ENCODE data around the gene PRKG1. TPM values are rescaled to one million over a fixed set of nuclear protein-coding genes. Genes with fewer than 3 reads are reported as not detected.
"Not testable (repeated sequence)": the region's sequence is repeated elsewhere in the genome, so short reads cannot be mapped to it uniquely, and the experiment has no call there.

Gene PRKG1
- total RNA-seq, 1 donor: 1.2 TPM

DNA sequence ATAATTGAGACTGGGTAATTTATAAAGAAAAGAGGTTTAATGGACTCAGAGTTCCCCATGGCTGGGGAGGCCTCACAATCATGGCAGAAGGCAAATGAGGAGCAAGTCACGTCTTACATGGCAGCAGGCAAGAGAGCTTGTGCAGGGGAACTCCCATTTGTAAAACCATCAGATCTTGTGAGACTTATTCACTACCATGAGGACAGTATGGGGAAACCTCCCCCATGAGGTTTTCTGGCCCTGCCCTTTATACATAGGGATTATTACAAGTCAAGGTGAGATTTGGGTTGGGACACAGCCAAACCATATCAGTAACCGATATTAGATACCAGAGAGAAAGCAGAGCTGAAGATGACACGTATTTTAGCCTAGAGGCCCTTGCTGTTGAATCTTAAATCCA lies 267.5 kb downstream of the PRKG1 start:
- H3K9me3 ChIP-seq (ENCODE audit: low read depth, low read length); H3K27me3 ChIP-seq (ENCODE audit: insufficient read depth, low read length): not testable (repeated sequence)

GRCh38 chr10:51342381-51342780 lies 268.1 kb downstream of the PRKG1 start:
- H3K9me3 ChIP-seq (ENCODE audit: low read depth, low read length): no peaks in the 10 kb centered on the region
- H3K4me1 ChIP-seq (ENCODE audit: insufficient read depth, low read length): no peaks in the 10 kb centered on the region
- no peaks in the 10 kb centered on the region for H3K27me3 ChIP-seq (ENCODE audit: insufficient read depth, low read length)
- no peak overlapping the region for H3K4me3 ChIP-seq (ENCODE audit: low read length)

More for the DNA sequence above, 267.5 kb downstream of the PRKG1 start:
- not testable (repeated sequence) for H3K4me1 ChIP-seq (ENCODE audit: insufficient read depth, low read length); H3K4me3 ChIP-seq (ENCODE audit: low read length)

DNA sequence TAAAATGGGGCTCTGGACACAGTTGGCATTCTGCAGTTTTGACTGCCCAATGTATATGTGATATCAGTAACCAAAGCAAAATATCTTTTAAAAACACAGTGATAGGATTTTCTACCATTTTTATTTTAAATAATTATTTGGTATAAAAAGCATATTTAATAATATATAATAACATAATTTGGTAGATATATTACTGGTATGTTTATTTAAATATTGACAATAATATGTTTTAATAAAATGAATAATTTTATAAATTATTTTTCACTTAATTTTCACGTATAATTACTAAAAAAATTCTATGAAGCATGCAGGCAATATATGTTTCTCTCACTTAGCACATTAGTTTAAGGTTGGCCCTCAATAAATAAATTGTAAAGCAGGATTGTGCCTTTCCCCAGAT lies 269.1 kb downstream of the PRKG1 start:
- H3K9me3 ChIP-seq (ENCODE audit: low read depth, low read length): no peaks in the 10 kb centered on the region
- no peaks in the 10 kb centered on the region for H3K4me1 ChIP-seq (ENCODE audit: insufficient read depth, low read length)
- no peak overlapping the region for H3K4me3 ChIP-seq (ENCODE audit: low read length)
- no peaks in the 10 kb centered on the region for H3K27me3 ChIP-seq (ENCODE audit: insufficient read depth, low read length)

DNA sequence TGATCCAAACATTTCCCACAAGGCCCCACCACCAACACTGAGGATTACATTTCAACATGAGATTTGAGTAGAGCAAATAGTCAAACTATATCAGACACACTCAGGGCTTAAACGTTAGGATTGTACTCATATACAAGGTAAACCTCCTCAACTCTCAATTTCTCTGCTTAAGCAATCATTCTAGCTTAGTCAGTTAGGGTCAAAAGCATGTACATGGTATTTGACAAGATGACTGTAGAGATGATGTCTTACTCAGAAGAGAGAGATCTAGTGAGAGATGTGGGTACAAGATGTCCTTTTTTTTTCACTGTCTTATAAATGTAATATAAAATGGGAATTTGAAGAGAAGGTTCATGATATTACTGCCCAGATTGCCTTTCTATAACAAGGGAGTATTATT lies 270.1 kb downstream of the PRKG1 start:
- Histone ChIP-seq H3K9me3 (ENCODE audit: low read depth, low read length) (no peaks in the 10 kb centered on the region), H3K4me3 (ENCODE audit: low read length) (no peak overlapping the region), H3K4me1 (ENCODE audit: insufficient read depth, low read length) (no peaks in the 10 kb centered on the region), H3K27me3 (ENCODE audit: insufficient read depth, low read length) (no peaks in the 10 kb centered on the region)

DNA sequence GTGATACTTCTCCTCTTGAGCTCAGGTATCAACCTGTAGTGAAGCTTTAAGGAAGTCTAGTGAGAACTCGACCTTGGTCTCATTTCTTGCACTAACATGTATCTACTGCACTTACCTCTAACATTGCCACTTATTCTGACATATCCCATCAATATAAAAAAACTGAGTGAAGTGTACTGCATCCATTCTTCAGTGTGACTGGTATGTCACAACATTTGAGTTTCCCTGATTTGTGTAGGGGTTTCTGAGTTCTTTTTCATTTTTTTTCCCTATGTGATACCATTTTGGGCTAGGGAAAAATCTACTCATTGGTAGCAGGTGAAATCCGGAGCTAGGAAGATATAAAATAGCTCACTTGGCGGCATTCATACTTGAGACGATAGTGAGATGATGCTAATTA lies 274.3 kb downstream of the PRKG1 start:
- Histone ChIP-seq H3K4me3 (ENCODE audit: low read length) (no peak overlapping the region), H3K9me3 (ENCODE audit: low read depth, low read length) (no peaks in the 10 kb centered on the region), H3K4me1 (ENCODE audit: insufficient read depth, low read length) (no peaks in the 10 kb centered on the region), H3K27me3 (ENCODE audit: insufficient read depth, low read length) (no peaks in the 10 kb centered on the region)

GRCh38 chr10:51357170-51357569 lies 282.9 kb downstream of the PRKG1 start:
- Histone ChIP-seq H3K27me3 (ENCODE audit: insufficient read depth, low read length) (no peaks in the 10 kb centered on the region), H3K4me1 (ENCODE audit: insufficient read depth, low read length) (no peaks in the 10 kb centered on the region), H3K4me3 (ENCODE audit: low read length) (no peak overlapping the region), H3K9me3 (ENCODE audit: low read depth, low read length) (no peaks in the 10 kb centered on the region)

DNA sequence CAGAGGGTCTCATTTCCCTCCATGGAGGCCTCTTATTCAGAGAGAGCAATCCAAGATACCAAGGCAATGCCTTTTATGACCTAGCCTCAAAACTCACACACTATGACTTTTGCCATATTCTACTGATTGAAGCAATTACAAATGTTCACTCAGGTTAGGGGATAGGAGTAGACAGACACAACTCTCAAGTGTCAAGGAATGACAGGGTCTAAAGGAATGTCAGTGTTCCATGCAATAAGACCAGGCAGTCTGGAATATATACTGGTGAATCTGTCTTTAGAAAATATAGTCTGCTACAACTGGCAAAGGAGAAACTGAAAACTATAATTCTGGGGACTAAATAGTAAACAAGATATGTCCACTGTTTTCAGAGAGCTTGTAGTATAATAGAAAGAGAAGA lies 283.9 kb downstream of the PRKG1 start:
- H3K27me3 ChIP-seq (ENCODE audit: insufficient read depth, low read length): no peaks in the 10 kb centered on the region
- H3K4me1 ChIP-seq (ENCODE audit: insufficient read depth, low read length): no peaks in the 10 kb centered on the region
- H3K4me3 ChIP-seq (ENCODE audit: low read length): no peak overlapping the region
- no peaks in the 10 kb centered on the region for H3K9me3 ChIP-seq (ENCODE audit: low read depth, low read length)

DNA sequence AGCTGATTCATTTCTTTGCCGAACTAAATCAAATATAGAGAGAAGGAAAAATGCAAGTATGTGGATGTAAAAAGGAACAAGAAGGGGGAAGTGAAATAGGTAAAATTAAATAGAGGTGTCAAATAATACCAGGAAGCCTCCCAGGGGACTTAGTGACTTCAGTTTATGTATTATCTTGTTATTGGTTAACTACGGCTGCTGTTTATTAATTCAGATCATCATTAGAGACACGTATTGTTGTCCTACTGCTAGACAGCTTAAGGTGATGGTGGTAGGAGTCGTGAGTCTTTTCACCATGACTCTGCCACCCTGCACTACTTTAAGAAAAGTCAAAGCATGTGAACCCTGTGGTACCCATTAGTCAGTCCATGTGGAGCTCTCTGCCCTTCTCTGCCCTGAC lies 289.1 kb downstream of the PRKG1 start:
- no peaks in the 10 kb centered on the region for H3K4me1 ChIP-seq (ENCODE audit: insufficient read depth, low read length)
- H3K4me3 ChIP-seq (ENCODE audit: low read length): no peak overlapping the region
- H3K27me3 ChIP-seq (ENCODE audit: insufficient read depth, low read length): no peaks in the 10 kb centered on the region
- no peaks in the 10 kb centered on the region for H3K9me3 ChIP-seq (ENCODE audit: low read depth, low read length)

DNA sequence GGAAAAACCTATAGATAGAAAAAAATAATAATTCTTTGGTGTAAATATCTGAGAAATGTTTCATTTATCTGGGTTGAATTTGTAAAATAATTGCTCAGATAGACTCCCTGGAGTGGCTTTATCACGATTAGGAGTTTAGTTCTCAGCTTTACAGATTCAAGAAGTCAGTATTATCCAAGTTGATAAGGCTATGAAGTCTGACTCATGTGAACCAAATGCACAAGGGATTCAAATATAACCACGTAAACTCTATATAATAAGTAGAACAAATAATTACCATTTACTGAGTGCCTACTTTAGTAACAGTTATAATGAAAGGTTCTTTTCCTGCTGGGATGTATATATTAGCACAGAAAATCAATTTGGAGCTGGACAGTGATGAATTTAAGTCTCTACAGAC lies 290.4 kb downstream of the PRKG1 start:
- H3K4me1 ChIP-seq (ENCODE audit: insufficient read depth, low read length): no peaks in the 10 kb centered on the region
- no peaks in the 10 kb centered on the region for H3K27me3 ChIP-seq (ENCODE audit: insufficient read depth, low read length)
- H3K9me3 ChIP-seq (ENCODE audit: low read depth, low read length): no peaks in the 10 kb centered on the region
- H3K4me3 ChIP-seq (ENCODE audit: low read length): no peak overlapping the region

DNA sequence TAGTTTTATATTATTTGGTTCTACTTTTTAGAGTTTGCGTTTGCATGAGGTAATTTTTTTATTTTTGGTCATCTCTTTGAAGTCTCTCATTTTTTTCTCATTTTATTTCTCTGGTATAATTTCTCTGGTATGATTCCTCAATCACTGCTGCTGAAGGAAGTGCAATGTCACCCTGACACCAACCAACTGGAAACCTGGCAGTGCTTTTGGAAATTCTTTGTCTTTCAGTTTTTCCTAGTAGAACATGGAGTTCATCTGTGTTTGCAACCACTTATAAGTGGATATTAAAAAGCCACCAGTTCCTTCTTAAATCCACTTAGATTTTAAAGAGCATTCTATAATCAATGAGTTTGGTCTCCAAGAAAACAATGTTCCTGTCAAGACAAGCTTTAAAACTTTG lies 291.8 kb downstream of the PRKG1 start:
- Histone ChIP-seq H3K27me3 (ENCODE audit: insufficient read depth, low read length) (no peaks in the 10 kb centered on the region), H3K4me1 (ENCODE audit: insufficient read depth, low read length) (no peaks in the 10 kb centered on the region), H3K9me3 (ENCODE audit: low read depth, low read length) (no peaks in the 10 kb centered on the region), H3K4me3 (ENCODE audit: low read length) (no peak overlapping the region)

DNA sequence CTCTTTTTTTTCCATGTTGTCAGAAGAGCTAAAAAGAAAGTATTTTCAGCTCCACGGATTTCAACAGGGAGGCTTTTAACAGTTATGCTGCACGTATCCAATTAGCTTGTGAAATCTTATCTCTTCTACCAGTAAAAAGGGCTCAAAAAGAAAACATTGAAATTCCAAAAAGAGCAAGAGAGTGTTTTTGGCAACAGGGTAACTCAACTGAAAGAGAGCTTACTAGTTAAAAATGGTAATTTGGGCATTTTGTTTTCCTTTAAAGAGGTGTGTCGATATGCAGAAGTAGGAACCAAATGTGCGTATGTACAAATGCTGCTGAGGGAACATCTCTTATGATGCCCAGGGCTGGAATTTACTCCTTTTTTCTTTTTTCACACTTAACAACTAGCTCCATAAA lies 292.8 kb downstream of the PRKG1 start:
- Histone ChIP-seq H3K4me3 (ENCODE audit: low read length) (no peak overlapping the region), H3K4me1 (ENCODE audit: insufficient read depth, low read length) (no peaks in the 10 kb centered on the region), H3K27me3 (ENCODE audit: insufficient read depth, low read length) (no peaks in the 10 kb centered on the region)

GRCh38 chr10:51367694-51368093 lies 293.4 kb downstream of the PRKG1 start:
- no peaks in the 10 kb centered on the region for H3K9me3 ChIP-seq (ENCODE audit: low read depth, low read length)
- H3K4me3 ChIP-seq (ENCODE audit: low read length): no peak overlapping the region
- no peaks in the 10 kb centered on the region for H3K27me3 ChIP-seq (ENCODE audit: insufficient read depth, low read length)
- H3K4me1 ChIP-seq (ENCODE audit: insufficient read depth, low read length): no peaks in the 10 kb centered on the region

More for the DNA sequence above, 292.8 kb downstream of the PRKG1 start:
- no peaks in the 10 kb centered on the region for H3K9me3 ChIP-seq (ENCODE audit: low read depth, low read length)

DNA sequence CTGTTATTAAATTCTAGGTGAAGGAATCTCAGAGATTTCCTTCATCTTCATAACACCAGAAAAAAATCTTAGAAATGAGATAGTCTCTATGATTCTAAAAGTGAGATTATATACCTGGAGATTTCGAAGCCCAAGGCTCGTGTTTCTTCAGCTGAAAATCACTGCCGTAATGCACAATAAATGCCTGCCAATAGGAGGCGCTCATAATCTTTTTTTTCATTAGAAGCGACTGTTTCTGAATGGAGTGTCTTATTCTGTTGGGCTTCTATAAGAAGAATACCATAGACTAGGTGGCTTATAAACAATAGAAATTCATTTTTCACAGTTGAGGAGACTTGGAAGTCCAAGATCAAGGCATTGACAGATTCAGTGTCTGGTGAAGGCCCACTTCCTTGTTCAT lies 294.7 kb downstream of the PRKG1 start:
- Histone ChIP-seq H3K4me3 (ENCODE audit: low read length) (no peak overlapping the region), H3K9me3 (ENCODE audit: low read depth, low read length) (no peaks in the 10 kb centered on the region), H3K4me1 (ENCODE audit: insufficient read depth, low read length) (no peaks in the 10 kb centered on the region), H3K27me3 (ENCODE audit: insufficient read depth, low read length) (no peaks in the 10 kb centered on the region)

- no peaks in the 10 kb centered on the region for H3K9me3 ChIP-seq (ENCODE audit: low read depth, low read length)
- H3K4me1 ChIP-seq (ENCODE audit: insufficient read depth, low read length): no peaks in the 10 kb centered on the region
- H3K4me3 ChIP-seq (ENCODE audit: low read length): no peak overlapping the region
- no peaks in the 10 kb centered on the region for H3K27me3 ChIP-seq (ENCODE audit: insufficient read depth, low read length)
Measured at GRCh38 chr10:51369903-51370302, 295.6 kb downstream of the PRKG1 start.

- no peaks in the 10 kb centered on the region for H3K27me3 ChIP-seq (ENCODE audit: insufficient read depth, low read length)
- no peaks in the 10 kb centered on the region for H3K4me1 ChIP-seq (ENCODE audit: insufficient read depth, low read length)
- no peaks in the 10 kb centered on the region for H3K9me3 ChIP-seq (ENCODE audit: low read depth, low read length)
- no peak overlapping the region for H3K4me3 ChIP-seq (ENCODE audit: low read length)
Measured at GRCh38 chr10:51371743-51372142, 297.5 kb downstream of the PRKG1 start.

DNA sequence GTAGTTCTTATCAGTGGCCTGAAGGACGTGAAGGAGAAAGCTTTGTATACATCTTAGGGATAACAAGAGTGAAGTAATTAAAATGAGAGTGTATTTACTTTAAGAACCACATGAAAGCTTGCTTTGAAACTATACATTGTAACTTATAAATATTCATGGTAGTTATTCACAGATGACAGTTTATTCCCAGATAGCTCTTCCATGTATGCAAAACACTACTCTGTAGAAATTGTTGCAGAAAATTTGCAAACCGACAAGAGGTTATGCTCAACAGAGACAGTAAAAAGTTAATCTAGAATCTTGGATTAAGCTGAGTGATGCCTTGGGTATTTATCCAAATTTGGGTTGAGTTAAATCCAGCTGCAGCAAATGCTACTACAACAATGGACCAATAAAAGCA lies 301.5 kb downstream of the PRKG1 start:
- no peak overlapping the region for H3K4me3 ChIP-seq (ENCODE audit: low read length)
- H3K27me3 ChIP-seq (ENCODE audit: insufficient read depth, low read length): no peaks in the 10 kb centered on the region
- H3K9me3 ChIP-seq (ENCODE audit: low read depth, low read length): no peaks in the 10 kb centered on the region
- no peaks in the 10 kb centered on the region for H3K4me1 ChIP-seq (ENCODE audit: insufficient read depth, low read length)
